SK-MEL-5 (cell line): ENCODE results near the gene LINC00305. TPM values are rescaled to one million over a fixed set of nuclear protein-coding genes. Genes with fewer than 3 reads are reported as not detected.

Experiments
- DNase-seq: peaks from one replicate; pipeline ENCODE4 v3.0.0-alpha.2; 2016; ENCODE audit warnings: low read depth, low spot score
- in situ Hi-C: cut with HindIII; loops from 2 replicates; pipeline ENCODE4 v1.10.0; 2016; ENCODE audit warnings: low sequenced_read_pairs, high pct_unique_total_duplicates, low pct_unique_long_range_greater_than_20kb
- total RNA-seq: library from RNA; depleted of rRNA; stranded (reverse); fragments of >200 nt; shearing (Covaris generic); gene quantifications from 2 replicates; pipeline ENCODE4 v1.2.3, GENCODE V29; 2014

The LINC00305 gene
- total RNA-seq, 1 experiment from 2014 or later = not detected

DNA sequence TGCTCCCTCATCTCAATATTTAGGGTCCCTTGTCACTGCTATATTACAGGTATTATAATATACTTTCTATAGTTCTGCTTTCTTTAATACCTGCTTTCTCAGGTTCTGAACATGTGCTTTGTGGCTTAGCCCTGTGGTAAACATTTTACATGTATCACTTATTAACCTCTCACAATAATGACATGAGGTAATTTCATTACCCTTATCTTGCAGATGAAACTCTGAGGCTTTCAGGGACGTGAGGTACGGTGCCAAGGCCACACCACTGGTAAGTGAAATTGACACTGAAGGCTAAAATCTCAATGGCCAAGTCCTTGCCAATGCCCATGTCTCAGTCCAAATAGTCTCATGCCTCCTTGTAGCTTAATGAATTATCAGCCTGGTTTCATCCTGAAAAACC is 21.7 kb downstream of the LINC00305 start:
- DNase-seq = no peak
- in situ Hi-C loops = no loop called here

DNA sequence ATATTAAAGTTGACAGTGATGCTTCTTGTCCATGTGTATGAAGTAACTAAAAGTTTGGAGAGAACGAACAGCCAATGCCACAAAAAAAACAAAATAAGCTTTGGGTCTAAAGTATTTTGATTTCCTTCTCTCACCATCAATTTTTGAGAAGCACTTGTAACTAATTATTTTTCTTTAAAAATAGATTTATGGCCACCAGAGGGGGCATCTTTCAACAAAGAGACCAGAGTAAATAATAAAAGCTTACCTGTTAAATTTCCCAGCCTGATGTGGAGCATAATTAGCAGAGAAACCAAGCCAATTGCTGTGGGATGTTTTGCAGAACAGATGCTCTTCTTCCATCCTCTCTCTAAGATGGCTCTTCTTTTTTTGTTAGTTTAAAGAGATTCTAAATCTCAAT is 29.0 kb downstream of the LINC00305 start:
- DNase-seq = no peak

DNA sequence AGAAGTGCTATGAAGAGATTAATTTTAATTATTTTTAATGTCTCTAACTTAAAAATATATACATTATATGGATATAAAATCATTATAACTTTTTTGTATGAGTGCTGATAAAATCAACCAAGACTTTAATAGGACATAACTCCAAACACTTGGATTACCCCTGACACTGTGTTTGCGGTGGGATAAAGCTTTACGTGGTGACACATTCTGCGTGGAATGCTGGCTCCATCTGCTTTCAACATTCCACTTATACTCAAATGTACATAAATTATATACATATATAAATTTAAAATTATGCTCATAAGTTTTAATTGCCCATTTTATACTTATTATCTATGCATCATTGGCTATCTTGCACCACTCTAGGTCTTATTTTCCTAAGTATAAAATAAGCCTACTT is 30.5 kb downstream of the LINC00305 start:
- in situ Hi-C loops = no loop called here
- DNase-seq = no peak

More for the DNA sequence above, 29.0 kb downstream of the LINC00305 start:
- in situ Hi-C loops = no loop called here

DNA sequence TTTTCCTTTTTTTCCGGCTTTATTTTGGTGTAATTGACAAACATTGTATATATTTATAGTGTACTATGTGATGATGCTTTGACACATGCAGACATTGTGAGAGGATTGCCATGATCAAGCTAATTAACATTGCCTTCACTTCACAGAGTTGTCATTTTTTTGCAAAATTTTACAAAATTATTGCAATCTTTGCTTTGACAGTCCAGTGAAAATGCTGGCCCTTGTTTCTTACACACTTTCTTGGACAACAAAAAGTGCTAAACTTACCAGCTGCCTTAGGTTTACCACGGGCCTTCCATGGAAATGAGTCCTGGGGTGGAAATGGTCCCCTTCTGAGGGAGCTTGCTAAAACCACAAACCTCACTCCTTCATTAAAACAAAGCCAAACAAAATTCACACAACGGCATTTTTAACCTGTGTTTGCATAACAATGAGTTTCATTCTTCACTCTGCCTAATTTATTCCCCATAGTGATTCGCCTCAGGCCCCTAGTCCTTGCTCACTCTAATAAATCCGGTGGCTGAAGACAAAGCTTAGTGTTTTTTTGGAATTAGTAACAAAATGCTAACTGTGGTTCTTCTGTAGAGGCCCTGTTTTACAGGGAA is 32.2 kb downstream of the LINC00305 start:
- DNase-seq = peak; percentile 15
- in situ Hi-C loops = no loop called here

DNA sequence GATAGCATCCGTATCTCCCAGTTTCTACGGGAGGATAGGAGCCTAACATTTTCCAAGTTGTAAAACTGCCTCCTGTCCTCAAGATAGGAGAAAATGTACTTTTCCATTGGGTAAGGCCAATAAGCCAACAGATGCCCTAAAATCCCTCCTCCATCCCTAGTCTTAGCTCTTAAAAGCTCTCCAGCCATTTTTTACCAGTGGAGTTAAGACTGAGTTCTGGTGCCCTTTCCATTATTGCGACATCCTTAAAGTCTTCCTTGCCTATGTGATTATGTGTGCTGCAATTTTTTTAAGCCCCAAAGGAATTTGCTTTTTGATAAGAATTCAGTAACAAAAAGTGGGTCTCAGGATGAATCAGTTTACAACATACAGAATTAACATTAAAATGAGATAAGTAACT is 33.0 kb downstream of the LINC00305 start:
- no peak for DNase-seq
- in situ Hi-C loops = no loop called here

DNA sequence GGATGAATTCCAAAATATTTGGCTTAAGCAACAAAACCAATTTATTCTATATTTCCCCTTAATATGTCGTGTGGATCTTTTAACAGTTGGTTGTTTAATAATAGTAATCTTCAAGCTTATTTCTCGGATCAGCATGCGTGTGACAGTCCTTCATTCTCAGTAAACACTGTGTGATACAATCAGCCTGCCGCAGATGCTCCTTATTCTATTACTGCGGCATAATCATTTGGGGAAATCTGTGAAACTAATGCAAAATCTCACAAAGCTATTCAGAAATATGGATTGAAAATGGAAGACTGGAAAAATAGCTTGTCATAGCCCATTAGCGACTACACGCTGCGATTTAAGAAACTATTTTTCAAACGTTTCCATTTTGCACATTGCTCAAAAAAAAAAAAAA is 36.9 kb downstream of the LINC00305 start:
- in situ Hi-C loops = no loop called here

DNA sequence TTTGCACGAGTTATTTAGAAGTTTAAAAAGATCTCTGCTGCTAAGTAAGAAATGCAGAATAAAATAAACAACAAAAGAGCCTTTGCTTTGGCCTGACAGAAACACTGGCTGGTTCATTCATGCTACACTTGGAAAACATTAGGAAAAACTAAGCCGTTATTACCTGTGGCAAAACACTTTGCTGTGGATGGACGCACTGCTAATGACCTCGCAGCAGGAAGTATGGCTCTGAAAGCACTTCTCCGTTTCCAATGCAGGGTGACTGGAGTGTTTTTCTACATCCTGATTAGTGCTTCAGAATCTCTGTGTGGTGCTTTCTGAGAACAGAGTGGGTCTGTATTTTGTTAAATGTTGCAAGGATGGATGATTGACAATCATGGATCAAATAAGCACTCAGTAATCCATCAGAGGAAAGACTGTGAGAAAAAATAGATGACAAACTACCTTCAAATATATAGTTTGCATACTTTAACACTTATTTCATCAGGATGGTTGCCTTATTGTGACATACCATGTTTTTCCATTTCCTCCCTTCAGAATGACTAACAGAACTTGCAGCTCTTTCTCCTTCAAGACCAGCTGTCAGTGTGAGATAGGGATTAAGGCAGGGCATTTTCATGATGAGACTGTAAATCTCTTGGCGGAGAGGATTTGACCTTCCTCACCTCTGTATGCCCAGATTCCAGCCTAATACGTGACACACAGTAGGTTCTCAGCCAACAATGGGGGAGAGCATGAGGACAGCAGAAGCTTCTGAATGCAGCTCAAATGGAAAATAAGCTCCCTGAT is 38.0 kb downstream of the LINC00305 start:
- in situ Hi-C loops = no loop called here
- no peak for DNase-seq

More for the DNA sequence above, 36.9 kb downstream of the LINC00305 start:
- DNase-seq = no peak

DNA sequence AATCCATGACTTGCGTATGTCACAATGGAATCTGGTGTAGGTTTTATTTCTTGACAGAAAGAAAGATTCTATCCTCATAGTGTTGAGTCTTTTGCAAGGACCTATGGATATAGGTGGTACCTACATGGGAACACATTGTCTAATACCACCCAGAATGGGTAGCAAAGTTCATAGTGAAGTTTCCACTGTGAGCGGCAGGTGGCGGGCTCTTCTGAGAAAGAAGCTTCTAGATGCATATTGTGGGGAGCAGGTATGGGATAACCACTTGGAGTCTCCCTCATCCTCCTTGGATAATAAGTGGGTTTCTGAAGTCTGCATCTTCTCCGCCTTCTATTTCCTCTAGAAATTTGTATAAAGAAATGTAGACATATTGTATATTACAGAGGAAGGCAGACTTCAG is 44.9 kb downstream of the LINC00305 start:
- peak; percentile 56 for DNase-seq
- in situ Hi-C loops = no loop called here

DNA sequence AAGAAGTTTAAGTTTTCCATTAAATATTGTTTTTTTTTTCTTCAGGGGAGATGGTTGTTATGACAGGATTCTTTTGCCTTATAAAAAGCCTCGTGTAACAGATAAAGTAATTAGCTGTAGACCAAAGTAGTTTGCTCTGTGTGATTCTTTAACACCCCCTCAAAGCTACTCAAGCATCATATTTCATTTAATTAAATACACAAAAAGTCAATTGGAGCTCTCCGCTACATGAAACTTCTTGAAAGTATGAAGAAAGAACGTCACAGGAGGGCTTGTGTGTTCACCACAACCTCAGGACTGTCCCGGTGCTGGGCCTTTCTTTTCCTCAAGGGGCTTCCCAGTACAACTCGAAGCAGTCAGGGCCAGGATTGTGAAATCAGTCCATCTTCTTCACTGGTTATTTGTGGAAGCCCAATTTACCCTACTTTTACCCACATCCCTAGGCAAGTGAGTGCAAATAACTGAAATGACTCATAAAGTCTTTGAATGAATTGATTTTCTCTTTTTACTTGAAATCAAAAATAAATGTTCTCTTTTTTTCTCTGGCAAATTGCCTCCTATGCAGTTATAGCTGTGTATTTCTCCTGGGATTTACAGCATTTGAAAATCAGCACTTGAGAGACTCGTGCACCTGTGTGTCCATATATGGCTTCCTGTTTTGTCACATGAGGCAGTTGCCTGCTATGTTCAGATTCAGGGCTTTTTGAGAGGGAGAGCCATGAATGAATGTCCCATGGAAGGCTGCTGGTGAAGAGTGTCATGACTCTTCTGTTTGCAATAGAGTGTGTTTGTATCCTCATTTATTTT is 48.6 kb downstream of the LINC00305 start:
- no peak for DNase-seq
- in situ Hi-C loops = no loop called here

DNA sequence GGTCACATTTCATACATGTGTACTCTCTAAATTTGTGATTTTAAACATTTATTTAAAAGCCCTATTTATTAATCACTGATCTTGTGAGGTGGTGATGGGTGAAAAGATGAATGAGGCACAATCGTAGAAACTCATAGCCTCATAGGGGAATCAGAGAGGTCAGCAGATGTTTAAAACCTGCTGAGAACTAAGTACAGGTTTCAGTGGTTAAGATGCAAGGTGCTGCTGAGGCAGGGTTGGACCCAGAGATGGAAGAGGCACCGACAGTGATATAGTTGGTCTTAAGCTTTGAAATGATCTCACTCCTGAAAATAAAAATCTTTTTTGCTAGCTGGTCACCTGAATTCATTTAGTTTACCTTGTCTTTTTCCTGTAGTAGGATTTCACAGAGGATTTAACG is 49.6 kb downstream of the LINC00305 start:
- DNase-seq = no peak
- in situ Hi-C loops = no loop called here

DNA sequence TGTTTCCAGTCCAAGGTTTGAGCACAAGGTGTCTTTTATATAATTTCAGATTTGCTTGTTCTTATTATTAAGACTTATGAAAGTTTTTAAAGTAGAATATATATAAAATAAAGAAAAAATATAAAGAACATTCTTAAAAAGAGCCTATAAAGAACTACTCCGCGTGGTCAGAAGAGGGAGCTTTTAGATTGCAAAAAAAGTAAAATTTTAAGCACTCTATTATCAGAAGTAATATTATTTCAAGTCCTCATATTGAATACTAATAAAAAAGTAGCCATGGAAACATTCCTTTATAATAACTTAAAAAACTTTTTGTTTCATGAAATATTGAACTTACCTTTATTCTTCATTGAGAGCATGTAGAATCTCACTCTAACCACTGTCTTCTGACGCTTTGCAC is 51.4 kb downstream of the LINC00305 start:
- DNase-seq = peak; percentile 9
- in situ Hi-C loops = no loop called here

DNA sequence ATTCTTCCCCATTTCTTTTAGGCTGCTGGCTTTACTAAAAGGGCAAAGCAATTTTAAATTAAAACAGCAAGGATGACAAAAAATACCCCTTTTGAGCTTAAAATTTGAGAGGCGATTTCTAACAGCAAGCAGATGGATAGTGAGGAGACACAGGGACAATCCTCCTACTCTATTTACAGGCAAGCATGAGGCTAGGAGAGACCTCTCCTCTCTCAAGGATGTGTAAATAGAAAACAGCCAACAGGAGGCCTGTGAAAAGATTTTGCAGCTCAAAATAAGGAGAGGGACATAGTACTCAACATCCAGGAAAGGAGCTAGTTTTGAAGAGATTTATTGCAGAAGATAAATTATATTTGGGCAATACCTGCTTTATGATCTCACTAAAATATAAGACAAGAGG is 53.8 kb downstream of the LINC00305 start:
- no peak for DNase-seq
- in situ Hi-C loops = no loop called here

DNA sequence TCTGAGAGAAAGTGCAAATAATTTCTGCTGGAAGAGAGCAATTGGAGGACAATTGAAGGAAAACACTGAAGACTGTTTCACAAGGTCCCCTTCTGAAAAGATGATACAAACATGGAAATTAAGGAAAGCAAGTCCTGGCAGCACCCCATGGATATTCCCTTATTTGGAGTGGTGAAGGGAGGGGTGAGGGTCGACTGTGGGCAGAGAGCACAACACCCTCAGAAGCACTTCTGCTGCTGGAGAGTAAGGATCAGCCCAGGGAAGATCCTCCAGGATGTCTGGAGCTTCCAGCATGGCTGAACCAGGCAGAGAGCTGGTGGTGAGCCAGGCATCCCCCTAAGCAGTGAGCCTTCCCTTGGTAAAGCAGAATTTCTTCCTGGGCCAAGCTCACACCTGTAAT is 54.7 kb downstream of the LINC00305 start:
- no peak for DNase-seq
- in situ Hi-C loops = no loop called here

DNA sequence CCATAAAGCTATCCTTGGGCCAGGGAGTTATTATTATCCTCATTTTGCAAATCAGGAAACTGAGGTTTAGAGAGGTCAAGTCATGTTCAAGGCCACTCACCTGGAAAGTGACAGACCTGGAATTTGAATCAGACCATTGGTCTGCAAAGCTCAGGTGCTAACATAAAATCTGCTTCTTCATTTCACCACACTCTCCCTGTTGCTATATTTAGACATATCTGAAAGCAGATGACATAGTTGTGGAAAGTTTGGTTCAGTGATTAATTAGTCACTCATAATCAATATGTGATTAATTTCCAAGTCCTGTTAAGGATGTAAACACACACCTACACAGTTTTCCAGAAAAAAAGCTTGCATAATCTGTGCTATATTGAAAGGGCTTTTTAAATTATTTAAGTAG is 57.4 kb downstream of the LINC00305 start:
- DNase-seq = no peak
- in situ Hi-C loops = no loop called here

DNA sequence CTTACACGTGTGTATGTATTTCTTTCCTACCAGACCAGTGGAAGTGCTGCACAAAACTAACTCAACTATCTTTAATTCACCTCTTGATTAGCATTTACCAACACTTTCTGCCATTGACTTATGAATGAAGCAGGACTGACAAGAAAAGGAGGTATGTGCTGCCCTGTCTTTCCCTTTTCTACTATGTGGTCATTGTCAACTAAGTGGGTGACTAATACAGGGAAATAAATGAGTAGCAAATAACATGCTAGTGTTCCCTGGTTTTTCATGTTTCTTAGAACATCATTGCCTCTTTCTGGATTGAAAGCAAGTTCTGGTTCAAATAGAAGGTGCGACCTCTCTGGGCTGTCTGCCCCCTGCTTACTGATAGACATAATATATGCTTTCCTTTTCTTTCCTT is 58.0 kb downstream of the LINC00305 start:
- DNase-seq = no peak
- in situ Hi-C loops = no loop called here

DNA sequence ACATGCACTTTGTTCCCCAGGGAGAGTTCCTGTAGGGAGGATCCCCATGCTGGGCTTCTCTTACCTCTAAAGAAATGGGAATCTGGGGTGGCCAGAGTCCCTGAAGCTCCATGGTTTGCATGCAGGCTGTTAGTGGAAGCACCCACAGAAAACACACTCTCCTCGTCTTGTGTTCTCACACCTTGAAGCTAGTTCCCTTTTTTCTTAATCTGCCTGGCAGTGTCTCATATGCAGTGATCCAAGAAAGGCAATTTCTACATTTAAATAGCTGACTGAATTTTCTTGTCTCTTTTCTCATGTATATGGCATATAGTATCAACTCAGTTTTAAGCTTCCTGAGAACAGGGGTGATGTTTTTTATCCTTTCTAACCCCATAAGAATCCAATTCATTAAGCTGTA is 65.0 kb downstream of the LINC00305 start:
- in situ Hi-C loops = no loop called here

DNA sequence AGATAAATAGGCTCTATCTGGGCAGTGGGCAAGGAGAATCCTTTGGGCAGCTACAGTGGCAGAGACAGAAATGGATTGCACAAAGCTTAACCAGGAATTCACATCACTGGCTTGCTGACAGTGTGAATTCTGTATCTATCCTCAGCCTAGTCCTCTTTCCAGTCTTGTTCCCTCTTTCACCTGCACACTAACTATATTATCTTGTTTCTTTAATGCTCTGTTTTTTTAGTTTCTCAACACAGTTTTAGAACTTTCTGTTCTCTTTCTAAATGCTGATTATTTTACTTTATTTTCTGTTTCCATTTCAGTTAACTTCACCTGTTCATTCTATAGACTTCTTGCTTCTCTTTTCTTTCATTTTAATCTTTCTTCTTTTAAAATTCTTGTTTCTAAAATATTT is 66.4 kb downstream of the LINC00305 start:
- in situ Hi-C loops = no loop called here
- no peak for DNase-seq

More for the DNA sequence above, 65.0 kb downstream of the LINC00305 start:
- DNase-seq = no peak

DNA sequence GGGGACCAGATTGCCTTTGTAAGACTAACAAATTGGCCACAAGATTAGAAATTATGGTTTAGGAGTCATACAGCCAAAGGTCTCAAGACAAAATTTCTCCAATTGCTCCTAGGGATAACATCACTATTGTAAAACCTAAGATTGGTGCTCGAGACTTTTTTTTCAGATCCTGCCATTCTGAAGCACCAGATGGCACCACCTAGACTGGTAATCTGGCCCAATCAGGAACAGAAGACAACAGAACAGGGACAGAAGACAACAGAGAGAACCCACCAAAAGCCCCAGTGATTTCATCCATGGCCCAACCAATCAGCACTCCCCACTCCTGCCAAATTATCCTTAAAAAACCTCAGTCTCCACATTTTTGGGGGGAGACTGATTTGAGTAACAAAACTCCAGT is 66.8 kb downstream of the LINC00305 start:
- in situ Hi-C loops = no loop called here
- DNase-seq = no peak

DNA sequence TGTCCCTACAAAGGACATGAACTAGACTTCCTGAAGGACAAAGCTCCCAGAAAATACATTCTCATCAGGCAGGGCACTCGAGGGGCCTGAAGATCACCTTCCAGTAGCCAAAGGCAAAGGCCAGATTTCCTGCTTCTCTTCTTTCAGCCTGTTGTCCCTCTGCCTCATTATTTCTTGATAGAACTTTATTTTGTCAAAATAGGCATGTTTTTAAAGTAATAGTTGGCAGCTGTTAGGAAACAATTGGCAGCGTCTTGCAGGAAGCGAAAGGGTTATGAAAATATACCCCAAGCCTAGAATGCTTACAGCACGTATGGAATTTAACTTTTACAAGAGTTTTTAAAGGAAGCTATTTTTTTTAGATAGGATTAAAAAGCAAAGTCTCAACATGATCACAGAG is 74.9 kb downstream of the LINC00305 start:
- in situ Hi-C loops = no loop called here
- no peak for DNase-seq
